Lower leg skin (tissue), 3 donors: ENCODE results near the gene DLGAP1.

Experiments used
- CTCF ChIP-seq, 3 donors: fragments of 450-650 bp; IDR thresholded peaks; one replicate each; pipeline ENCODE4 v1.5.1; 2016; ENCODE audit warnings: antibody characterized with exemption in 3 of 3, mild to moderate bottlenecking in 3 of 3, moderate library complexity in 2 of 3
- POLR2A ChIP-seq, 2 donors: fragments of 450-650 bp; IDR thresholded peaks; one replicate each; pipeline ENCODE4 v1.6.1; 2016 to 2017; ENCODE audit warnings: antibody characterized with exemption in 2 of 2, mild to moderate bottlenecking in 1 of 2, moderate library complexity in 1 of 2

- no peak for TF ChIP-seq CTCF (IDR thresholded peaks at IDR 0.05)
- TF ChIP-seq POLR2A (IDR thresholded peaks at IDR 0.05): no peak
These were observed 696.6 kb downstream of the DLGAP1 start for GRCh38 chr18:3758531-3758930.
